SKM-1 treated with dmso at 0.1 percent for 144 hours (cell line): ENCODE results near the gene DPP3.
A peak's percentile ranks its signal among the peaks of the same experiment; 100 is the strongest.
"Not testable (repeated sequence)": the region's sequence is repeated elsewhere in the genome, so short reads cannot be mapped to it uniquely, and the experiment has no call there.

Experiments
- DNase-seq: peaks from one replicate; lab custom pipeline; 2025; ENCODE audit not compliant: unreplicated experiment; lab: John Stamatoyannopoulos, UW

Gene DPP3

DNA sequence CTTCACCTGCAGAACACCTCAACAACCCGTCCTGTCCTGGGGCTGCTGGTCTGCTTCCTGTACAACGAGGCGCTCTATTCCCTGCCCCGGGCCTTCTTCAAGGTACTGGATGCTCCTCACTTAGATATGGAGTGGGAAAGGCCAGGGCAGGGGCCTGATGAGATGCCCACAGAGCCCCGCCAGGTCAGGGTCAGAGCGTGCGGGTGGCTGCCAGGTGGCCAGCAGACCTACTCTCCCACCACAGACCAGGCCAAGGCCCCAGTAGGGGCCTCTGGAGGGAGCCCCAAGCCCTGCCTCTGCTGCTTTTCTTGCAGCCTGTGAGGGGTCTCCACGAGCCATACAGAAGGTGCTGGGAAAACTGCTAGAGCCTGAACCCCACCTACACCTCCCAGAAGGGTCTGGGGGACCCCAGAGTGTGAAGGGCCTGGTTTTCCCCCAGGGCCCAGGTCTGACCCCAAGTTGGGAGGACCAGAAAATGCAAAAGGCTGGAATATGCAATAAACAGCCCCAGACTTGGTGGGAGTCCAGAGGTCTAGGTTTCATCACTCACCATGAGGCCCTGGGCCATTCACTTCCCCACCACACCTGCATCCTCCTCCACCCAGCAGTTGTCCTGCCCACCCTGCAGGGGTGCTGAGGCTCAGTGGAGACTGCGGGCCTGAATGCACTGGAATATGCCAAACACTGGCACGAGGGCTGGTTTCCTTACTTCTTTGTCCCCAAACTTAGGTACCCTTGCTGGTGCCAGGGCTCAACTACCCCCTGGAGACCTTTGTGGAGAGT, 50.9 kb downstream of the DPP3 start:
- no peak for DNase-seq

DNA sequence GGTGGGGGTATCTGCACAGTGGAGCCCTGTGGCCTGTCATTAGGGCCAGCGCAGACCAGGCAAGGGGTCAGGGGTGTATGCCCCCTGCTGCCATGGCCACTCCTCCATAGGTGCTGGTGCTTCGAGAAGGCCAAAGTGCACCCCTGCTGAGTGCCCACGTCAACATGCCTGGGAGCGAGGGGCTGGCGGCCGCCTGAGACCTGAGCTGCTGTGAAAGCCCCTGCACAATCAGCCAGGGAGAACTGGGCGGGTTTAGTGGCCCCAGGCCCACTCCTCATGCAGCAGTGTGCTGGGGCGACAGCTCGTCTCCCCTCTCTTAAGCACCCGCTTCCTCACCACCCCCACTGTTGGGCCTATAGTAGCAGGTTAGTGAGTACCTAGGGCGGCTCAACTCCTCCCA, 51.6 kb downstream of the DPP3 start:
- no peak for DNase-seq

DNA sequence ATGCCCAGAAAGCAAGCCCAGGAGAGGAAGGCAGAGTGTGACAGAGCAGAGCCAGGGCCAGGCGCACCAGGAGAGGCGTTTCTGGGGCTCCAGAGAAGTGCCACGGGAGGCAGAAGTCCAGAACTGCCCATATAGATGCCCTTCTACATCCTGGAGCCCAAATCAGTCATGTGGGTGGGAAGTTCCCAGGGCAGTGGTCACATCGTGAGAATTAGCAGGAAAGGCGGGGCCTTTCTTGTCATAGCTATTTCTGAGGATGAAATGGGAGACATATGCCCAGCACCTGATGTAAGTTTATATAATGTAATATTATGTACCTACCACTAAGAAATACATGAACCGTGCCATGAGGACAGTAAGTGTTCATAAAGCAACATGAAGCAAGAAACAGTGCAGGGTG, 52.5 kb downstream of the DPP3 start:
- no peak for DNase-seq

DNA sequence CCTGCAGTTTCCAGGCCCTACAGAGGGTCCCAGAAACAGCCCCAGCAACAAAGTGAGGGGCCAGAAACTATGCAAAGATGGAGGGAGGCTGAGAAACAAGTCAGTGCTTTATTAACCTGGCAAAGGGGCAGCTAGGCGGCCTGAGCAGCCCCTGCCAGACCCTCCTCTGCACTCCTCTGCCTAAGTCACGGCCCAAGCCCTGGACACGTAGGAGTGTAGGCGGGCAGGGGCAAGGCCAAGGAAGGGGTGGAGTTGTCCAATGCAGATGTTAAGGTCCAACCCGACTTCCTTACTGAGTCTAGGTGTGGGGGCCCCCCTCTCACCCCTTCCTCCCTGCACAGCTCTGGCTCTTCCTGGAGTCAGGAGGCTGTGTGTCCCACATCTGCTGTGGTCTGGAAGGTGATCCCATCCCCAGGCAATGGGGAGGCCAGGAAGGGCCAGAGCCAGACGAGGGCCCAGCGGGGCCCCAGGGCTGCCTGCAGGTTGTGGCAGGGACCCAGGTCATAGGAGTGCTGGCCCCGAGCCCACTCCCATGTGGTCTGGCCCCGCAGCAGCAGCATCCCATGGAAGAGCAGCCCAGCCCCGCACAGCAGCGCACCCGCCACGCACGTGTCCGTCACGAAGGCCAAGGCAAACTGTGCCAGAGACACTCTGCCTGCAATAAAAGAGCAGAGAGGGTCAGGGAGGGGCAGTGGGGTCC, 59.1 kb downstream of the DPP3 start:
- DNase-seq: no peak

DNA sequence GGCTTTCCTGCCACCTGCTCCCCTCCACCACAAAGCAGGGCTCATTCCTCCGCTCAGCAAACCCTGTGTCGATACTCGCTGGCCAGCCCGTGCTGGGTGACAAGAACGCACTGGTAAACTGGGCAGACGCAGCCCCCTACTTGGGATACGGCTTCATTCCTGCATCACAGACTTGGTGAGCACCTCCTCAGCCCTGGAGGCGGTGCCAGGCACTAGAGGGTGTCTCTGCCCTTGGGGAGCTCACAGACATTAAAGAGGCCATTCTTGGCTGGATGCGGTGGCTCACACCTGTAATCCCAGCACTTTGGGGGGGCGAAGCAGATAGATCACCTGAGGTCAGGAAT, 59.6 kb downstream of the DPP3 start:
- no peak for DNase-seq

DNA sequence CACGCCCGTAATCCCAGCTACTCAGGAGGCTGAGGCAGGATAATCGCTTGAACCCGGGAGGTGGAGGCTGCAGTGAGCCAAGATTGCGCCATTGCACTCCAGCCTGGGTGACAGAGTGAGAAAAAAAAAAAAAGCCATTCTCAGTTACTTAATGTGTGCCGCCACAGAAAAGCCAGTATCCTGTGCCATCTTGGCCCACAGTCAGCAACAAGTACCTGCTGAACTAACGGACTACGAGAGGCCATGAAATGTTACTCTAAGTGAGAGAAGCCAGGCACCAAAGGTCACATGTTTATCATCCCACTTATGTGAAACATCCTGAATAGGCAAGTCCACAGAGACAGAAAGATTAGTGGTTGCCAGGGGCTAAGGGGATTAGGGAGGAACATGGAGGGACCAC, 60.4 kb downstream of the DPP3 start:
- not testable (repeated sequence) for DNase-seq

DNA sequence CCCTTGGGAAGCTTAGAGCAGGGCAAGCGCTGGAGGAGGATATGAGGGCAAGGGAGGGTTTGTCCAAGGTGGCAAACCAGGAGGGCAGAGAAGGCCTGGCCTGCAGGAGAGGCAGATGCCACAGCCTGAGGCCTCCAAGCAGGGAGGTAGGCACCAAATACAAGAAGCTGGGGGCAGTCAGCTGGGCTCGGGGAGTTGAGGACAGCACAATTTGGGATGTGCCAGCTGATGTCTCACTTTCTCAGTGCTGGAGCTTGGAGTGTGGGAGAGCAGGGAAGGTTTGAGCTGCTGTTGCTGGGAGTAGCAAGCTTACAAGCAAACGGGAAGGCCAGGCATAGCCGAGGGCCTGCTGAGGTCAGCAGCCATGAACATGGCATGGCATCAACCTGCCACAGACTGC, 61.7 kb downstream of the DPP3 start:
- no peak for DNase-seq

DNA sequence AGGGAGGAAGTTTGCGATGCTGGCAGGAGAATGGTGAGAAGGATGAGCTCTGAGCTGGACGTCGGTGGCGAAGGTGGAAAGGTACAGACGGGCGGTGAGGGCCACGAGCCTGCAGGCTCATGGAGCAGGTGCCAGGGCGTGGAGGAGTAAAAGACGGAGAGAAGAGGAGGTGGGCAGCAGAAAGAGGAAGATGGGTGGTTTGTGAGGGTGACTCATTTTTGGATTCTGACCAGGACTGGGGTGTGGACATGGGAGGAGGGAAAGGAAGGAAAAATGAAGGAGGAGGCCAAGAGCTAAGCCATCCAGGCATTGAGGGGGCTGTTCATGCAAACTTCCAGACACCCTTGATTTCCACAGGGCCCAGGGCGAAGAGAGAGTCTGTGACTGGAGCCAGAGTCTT, 62.1 kb downstream of the DPP3 start:
- no peak for DNase-seq

DNA sequence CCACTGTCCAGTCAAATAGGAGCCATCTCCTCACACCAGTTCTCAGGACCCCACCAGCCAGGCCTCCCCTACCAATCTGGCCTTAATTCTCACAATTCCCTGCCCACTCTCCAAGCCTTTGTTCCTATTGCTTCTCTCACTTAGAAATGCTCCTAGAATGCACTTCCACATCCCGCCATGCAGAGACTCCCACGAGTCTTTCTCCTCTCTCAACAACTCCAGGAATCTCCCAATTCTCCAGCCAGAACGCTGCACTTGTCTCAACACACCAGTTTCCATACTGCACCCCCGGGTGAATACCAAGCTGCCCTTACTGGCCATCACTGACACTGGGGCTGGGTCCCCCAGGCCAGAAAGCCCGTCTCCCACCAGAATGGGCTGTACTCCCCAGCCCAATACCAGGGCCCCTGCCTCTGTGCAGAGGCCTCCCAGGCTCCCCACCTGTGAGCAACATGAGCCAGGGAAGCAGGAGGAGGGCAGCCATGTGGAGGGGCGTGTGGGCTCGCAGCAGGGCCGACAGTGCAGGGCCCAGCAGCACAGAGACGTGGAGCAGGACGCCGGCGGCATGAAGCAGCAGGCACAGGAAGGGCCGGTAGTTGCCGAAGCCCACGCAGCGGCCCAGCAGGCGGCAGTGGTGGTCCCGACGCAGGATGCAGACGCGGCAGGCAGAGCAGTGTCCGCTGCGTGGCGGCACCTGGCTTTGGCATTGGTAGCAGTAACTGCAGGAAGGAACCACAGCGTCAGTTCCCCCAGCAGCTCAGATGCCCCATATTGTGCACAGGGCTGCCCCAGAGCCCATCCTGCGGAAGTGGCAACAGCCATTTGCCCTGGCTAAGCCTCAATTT, 63.3 kb downstream of the DPP3 start:
- DNase-seq: no peak

DNA sequence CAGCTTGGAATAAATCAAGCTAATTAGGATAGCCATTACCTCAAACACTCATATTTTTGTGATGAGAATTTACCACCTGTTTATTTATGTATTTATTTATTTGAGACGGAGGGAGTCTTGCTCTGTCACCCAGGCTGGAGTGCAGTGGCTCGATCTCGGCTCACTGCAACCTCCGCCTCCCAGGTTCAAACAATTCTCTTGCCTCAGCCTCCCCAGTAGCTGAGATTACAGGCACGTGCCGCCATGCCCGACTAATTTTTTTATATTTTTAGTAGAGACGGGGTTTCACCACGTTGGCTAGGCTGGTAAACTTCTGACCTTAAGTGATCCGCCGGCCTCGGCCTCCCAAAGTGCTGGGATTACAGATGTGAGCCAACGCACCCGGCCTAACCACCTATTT, 64.7 kb downstream of the DPP3 start:
- DNase-seq: not testable (repeated sequence)

DNA sequence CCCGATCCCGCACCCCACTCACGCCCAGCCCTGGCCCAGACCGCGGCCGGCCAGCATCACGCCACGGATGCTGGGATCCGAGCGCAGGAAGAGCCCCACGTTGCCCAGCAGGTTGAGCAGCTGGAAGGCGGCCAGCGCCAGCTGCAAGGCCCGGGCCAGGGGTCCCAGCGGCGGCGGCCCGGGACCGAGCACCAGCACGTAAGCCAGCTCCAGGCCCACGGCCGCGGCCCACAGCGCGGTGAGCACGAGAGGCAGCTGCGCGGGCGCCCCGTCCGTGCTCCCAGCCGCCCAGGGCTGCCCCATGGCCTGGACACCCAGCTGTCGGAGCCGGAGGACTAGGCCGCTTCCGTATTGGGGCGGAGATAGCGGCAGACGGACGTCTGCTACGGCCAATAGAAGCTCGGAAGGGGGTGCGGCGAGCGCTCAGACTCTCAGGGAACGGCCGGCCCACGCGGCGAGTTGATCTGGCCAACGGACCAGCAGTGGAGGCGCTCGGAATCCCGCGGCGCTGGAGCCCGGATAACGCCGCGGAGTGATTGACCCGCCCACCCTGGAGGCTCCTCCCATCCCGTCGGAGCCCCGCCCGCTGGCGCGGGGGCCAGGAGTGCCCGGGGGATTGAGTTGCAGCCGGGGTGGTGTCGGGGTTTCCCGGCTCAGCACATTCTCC, 65.6 kb downstream of the DPP3 start, which contains the start of gene ZDHHC24:
Gene ZDHHC24, minus strand, starts transcription at position 348 of the 667 bp plus-strand sequence. Its CDS starts 45 bp downstream, at position 303.
- peak; percentile 94 for DNase-seq

DNA sequence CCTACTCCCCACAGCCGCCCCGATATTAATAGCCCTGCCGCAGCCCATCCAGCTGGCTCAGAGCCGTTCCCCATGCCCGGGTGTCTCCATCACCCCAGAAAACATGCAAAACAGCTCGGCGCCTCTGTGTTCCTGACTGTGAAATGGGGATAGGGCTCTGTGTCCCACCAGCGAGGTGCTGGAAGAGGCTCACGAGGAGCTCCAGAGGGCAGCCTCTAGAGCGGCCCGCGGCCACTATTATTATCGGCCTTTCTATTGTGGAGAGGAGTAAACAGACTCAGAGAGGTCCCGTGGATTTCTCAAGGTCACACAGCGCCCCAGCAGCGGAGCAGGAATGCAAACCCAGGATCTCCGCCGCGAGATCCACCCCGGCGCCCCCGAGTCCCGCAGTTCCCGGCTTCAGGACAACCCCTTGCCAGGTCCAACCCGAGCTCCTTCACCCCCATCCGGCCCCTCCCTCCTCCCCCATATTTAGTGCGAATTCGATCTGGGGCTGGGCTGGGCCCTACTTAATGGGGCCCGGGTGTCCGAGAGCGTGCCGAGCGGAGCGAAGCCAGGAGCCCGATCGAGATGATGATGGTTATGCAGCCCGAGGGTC, 66.2 kb downstream of the DPP3 start, which contains the start of gene ACTN3:
Gene ACTN3, plus strand, starts transcription at position 536 of the 598 bp plus-strand sequence. Its CDS starts 35 bp downstream, at position 571.
- DNase-seq: no peak

DNA sequence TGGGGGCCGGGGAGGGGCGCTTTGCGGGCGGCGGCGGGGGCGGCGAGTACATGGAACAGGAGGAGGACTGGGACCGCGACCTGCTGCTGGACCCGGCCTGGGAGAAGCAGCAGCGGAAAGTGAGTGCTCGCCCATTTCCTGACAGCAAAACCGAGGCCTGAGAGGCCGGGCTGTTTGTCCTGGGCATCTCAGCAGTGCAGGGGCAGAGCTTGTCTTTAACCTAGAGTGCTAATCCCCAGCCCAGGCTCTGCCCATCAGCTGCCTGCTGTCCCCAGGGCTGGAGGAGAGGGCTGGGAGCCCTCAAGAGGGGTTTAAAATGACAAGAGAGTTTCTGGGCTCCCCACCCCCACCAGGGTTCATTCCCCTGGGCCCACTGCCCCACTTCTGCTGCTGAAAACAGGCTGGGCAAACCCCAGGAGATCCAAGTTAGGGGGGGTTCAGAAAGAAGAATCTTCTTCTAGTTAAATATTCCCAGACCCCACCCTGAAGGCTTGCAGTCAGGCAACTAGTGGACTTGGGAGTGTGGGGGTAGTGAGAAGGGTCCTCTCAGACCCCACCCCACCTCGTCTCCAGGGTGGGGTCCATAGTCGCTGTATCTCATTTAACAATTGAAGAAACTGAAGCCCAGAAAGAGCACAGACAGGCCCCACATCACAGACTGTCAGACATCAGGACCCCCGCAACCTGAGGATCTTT, 66.9 kb downstream of the DPP3 start:
- DNase-seq: no peak

DNA sequence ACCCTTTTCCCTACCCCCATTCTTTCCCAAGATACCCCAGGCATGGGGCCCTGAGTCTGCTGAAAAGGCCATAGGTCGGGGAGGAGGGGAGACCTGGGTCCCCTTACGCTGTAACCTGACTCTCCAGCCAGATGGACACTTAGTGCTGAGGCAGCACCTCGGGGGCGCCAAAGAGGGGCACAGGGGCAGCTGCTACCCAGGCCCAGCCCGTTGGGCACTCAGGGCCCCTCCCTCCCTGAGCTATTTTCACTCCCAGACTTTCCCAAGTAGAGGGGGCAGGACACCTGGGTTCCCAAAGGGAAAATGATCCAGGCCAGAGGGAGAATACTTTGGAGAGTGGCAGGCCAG, 67.4 kb downstream of the DPP3 start:
- no peak for DNase-seq

DNA sequence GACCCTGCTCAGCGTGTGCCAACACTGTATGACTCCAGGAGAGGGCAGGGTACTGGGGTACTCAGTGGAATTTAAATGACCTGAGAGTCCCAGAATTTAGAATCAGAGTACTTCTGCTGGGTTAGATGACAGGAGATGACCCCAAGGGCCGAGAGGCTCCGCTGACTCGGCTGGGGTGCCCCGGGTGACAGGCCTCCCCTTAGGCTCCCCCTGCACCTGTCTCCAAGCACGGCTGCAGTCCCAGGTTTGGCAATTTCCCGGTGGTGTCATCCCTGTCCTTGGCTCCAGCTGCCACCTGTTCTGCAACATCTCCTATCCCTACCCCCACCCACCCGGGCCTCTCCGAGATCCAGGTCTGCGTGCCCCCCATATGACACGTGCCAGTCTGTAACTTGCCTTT, 67.8 kb downstream of the DPP3 start:
- no peak for DNase-seq

DNA sequence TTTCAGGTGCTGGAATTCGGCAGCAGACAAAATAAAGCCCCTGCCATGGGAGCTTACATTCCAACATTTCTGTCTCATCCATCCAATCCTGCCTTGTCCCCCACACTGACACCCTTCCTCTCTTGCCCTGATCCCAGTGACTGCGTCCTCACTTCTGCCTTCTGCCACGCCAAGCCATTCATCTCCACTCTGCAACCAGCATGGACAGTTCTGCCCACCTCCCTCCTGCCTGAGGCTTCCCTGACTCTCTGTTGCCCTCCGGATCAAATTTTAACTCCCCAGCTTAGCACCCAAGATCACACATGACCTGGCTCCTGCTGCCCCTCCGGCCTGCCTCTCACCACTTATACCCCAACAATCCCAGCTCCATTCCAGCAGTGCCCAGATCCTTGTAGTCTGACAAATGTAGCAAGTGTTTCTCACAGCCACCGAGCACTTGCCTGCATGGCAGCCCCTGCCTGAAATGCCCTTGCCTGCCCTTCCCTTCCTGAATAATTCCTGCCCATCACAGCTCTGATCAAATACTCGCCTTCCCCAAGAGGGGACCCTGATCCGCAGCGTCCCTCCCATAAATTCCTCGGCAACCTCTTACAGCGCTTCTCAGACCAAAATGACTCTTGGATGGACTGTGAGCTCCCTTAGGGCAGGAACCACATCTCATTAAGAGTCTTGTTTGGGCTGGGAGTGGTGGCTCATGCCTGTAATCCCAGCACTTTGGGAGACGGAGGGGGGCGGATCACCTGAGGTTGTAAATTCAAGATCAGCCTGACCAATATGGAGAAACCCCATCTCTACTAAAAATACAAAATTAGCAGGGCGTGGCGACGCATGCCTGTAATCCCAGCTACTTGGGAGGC, 68.8 kb downstream of the DPP3 start:
- DNase-seq: no peak

DNA sequence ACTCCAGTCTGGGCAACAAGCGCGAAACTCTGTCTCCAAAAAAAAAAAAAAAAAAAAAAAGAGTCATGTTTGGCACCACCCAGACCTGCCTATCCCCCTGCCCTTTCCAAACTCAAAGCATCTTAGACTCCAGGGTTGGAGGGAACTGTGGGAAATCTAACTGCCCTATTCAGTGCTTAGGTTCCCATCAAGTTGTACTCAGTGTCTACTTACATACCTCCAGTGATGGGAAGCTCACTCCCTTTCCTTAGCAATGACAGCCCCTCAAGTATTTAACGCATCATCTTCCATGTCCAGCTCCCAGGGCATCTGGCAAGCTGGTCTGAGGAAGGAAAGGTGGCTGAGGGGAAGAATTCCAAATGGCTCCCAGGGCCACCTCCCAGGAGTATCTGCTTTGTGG, 69.5 kb downstream of the DPP3 start:
- no peak for DNase-seq

DNA sequence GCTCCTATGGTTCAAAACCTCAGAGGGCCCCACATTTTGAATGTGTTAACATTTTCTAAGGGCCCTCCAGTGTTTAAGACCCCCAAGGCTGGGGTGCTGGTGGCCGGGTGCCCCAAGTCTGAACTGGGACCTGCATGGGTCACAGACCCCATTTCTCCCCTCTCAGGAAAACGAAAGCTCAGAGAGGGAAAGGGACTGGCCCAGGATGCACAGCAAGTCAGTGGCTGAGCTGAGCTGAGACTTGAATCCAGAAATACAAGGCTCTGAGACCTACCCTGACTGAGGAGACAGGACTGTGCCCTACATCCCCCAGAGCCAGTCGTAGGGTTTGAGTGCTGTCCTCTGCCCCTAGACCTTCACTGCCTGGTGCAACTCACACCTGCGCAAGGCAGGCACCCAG, 70.7 kb downstream of the DPP3 start:
- DNase-seq: no peak

DNA sequence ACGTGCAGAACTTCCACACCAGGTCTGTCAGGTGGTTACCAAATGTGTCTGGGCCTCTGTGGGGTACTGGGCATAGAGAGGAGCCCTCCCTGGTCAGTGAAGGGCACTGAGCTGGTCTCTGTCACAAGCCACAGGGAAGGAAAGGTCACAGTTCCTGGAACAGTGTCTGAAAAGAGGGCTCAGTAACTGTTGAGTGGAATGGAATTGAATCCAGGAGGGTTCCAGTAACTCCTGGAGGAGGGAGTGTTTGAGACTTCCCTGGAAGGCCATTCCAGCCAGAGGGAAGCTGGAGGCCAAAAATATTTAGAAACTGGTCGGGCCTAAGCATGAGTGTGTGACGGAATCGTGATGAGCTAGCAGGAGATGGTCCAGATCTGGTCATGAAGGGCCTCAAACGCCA, 74.4 kb downstream of the DPP3 start:
- DNase-seq: no peak
